Fibroblast of peridontal ligament (primary cell): ENCODE results near the gene GALNT9.
A peak's percentile ranks its signal among the peaks of the same experiment; 100 is the strongest.
"Not testable (repeated sequence)": the region's sequence is repeated elsewhere in the genome, so short reads cannot be mapped to it uniquely, and the experiment has no call there.

ENCODE experiments used
- DNase-seq: peaks from one replicate; pipeline ENCODE4 v3.0.0-alpha.2; 2010; ENCODE audit errors: extremely low read depth

Gene GALNT9

DNA sequence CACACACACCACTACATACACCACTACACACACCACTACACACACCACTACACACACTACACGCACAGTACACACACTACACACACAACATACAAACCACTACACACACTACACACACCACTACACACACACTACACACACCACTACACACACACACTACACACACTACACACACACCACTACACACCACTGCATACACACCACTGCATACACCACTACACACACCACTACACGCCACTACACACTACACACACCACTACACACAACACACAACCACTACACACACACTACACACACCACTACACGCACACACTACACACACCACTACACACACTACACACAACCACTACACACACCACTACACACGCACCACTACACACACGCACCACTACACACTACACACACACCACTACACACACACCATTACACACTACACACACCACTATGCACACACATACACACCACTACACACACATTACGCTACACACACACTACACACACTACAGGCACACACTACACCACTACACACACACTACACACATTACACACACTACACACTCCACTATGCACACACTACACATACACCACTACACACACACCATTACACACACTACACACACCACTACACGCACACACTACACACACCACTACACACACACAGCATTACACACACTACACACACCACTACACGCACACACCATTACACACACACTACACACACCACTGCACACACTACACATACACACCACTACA lies 172.6 kb downstream of the GALNT9 start:
- no peak for DNase-seq

DNA sequence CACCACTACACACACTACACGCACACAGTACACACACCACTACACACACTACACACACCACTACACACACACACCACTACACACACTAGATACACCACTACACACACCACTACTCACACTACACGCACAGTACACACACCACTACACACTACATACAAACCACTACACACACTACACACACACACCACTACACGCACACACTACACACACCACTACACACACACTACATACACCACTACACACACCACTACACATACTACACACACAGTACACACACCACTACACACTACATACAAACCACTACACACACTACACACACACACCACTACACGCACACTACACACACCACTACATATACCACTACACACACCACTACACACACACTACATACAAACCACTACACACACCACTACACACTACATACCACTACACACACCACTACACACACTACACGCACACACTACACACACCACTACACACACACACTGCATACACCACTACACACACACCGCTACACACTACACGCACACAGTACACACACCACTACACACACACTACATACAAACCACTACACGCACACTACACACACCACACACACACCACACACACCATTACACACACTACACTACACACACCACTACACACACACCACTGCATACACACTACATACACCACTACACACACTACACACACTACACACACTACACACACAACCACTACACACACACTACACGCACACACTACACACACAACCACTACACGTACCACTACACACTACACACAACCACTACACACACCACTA lies 173.4 kb downstream of the GALNT9 start:
- DNase-seq = no peak

DNA sequence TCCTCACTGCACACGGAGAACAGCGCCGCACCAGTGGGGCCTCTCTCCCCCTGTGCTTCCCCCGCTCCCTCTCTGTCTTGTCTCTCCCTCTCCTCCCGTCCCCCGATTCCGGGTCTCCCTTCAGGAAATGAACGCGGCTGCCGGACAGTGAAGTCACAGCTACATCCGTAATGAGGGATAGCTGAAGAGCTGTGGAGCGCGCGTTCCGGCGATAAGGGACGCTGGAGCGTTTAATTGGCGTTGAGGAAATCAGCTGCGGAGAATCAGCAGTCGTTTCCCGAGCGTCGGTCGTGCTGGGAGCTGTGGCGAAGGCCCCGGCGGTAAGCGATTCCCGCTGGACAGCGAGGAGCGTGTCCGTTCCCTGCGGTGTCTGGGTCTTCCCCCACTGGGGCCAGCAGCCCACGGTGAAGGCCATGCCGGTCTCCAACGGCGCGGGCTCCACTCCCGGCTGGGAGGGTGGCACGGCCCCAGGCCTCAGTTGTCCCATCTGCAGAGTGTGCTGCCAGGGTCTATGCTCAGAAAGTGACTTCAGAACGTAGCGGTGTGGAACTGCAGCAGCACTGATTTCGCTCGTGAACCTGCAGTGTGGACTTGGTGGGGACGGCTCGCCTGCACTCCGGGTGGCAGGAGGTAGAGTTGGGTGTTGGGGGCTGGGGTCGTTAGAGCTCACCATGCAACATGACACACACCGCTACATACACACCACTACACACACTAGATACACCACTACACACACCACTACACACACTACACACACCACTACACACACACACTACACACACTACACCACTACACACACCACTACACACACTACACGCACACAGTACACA lies 174.2 kb downstream of the GALNT9 start:
- DNase-seq = no peak

DNA sequence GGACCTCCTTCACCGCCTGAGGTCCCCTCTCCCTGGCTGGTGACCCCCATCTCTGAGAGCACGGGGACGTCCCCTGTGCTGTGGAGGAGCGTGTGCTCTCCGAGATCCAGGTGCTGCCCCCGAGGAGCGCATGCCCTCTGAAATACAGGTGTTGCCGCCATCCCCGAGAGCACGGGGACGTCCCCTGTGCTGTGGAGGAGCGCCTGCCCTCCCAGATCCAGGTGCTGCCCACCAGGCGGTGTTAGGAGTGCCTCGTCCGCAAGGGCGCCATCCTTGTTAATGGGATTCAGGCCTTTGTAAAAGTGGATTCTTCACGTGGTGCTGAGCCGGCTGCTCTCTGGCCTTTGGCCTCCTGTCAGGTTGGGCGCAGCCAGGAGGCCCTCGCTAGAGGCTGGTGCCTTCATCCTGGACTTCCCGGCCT lies 175.0 kb downstream of the GALNT9 start:
- DNase-seq = no peak

DNA sequence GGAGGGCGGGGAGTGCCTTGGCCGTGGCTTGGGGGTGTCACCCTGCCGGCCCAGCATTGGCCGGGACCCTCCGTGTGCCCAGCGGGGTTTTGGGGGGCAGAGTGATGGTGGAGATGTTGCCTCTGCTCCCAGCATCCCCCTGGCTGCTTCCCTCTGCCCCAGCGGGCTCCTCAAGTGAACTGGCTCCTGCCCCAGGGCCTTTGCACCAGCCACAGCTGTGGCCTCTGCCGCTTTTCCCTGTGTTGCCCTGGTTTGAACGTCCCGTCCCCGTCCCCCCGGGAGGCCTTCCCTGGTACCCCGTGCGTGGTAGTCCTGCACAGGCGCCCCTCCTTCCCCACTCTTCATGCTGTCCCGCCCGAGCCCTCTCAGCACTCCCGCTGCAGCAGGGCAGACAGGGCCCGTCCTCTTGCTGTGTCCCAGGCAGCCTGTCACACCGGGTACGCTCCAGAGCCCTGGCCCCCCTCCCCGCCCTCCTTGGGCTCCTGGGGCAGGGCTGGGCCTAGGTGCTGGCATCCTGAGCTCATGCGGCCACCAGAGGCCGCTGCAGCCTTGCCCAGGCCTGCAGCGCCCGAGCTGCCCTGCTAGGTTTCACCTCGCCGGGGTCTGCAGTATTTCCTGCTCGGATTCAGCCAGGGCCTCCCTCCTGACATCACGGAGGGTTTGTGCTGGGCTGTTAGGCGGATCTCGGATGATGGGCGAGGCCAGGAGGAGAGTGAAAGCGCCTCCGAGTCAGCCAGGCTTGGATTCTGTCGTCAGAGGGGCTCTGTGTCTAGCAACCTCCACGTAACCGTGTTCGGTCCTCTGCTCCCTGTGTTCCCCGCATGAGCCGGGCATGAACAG lies 175.7 kb downstream of the GALNT9 start:
- peak; percentile 58 for DNase-seq

DNA sequence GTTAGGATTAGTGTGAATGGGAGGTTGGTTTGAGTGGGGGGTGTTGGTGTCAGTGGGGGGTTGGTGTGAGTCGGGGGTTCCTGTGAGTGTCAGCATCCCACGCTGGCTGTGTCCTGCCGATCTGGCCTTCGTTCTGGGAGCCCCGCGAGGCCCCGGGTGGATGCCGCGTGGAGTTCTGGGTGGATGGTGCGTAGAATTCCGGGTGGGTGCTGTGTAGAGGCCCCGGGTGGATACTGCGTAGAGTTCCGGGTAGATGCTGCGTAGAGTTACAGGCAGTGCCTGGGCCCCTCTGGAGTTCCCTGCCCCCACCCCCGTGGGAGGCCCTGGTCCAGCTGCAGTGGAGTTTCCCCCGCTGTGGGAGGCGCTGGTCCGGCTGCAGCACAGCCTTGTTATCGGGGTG lies 176.4 kb downstream of the GALNT9 start:
- DNase-seq = no peak

DNA sequence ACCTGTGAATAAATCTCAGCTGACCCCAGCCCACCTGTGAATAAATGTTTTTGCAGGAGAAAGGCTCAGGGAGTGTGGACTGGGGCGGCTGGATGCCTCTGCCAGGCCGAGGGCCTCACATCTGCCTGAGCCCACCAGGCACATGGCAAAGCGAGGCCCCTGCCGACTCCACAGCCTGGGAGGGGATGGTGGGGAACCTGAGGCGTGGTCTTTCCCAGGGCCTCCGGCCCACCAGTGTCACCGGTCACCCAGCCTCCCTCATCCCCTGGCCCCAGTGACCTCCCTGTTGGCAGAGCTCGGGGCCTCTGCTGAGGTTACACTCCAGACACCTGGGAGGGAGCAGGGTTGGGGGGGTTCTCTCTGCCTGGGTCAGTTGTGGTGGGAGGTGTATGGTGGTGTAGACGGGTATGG lies 177.0 kb downstream of the GALNT9 start:
- no peak for DNase-seq

DNA sequence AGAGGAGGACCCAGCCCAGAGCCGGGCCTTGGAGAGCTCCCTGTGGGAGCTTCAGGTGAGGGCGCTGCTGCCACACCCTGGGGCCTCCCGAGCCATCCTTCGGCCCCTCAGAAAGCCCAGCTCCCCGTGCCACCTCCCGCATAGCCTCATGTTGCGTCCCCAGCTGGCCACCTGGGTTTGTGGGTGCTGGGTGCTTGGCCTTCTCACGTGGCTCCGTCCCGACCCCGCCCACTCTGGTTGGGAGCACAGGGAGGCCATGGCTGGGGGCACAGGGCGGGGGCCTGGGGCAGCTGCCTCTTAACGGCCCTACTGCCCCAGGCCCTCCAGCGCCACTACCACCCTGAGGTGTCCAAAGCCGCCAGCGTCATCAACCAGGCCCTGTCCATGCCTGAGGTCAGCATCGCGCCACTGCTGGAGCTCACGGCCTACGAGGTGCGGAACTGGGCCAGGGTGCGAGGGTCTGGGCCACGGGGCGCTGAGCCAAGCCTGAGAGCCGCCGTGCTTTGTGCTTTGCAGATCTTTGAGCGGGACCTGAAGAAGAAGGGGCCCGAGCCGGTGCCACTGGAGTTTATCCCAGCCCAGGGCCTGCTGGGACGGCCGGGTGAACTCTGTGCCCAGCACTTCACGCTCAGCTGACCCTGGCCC lies 177.5 kb downstream of the GALNT9 start:
- DNase-seq = no peak

DNA sequence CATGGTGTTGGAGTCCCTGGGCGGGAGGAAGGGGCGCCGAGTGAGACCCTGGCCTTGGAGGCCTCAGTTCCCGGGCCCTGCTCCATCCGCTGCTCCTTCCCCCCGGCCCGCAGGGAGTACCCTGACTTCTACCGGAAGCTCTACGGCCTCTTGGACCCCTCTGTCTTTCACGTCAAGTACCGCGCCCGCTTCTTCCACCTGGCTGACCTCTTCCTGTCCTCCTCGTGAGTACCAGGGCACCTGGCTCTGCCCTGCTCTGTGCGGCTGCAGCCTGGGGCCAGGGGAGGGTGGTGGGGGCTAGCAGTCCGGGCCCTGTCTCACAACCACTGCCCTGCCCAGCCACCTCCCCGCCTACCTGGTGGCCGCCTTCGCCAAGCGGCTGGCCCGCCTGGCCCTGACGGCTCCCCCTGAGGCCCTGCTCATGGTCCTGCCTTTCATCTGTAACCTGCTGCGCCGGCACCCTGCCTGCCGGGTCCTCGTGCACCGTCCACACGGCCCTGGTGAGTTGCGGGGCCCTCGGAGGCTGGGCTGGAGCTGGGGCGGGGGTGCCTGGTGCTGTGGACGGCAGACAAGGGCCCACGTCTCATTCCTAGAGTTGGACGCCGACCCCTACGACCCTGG lies 178.1 kb downstream of the GALNT9 start:
- DNase-seq = no peak

DNA sequence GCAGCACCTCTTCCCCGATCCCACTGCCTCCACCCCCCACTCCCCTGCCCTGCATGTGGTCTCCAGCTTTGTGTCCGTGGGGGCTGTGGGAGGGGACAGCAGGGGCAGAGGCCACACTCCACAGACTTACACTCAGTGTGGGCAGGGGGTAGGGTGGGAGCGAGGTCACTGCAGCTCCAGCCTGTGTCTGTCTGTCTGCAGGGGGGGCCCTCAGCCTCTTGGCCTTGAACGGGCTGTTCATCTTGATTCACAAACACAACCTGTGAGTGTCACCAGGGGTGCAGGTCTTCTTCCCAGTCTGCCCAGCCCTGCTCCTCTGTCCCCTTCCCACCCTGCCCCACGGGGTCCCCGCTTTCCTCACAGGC lies 178.6 kb downstream of the GALNT9 start:
- DNase-seq = no peak

DNA sequence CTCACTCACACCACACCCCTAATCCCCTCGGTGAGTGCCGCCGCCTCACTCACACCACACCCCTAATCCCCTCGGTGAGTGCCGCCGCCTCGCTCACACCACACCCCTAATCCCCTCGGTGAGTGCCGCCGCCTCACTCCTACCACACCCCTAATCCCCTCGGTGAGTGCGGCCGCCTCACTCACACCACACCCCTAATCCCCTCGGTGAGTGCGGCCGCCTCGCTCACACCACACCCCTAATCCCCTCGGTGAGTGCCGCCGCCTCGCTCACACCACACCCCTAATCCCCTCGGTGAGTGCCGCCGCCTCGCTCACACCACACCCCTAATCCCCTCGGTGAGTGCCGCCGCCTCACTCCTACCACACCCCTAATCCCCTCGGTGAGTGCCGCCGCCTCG lies 179.9 kb downstream of the GALNT9 start:
- DNase-seq = not testable (repeated sequence)

DNA sequence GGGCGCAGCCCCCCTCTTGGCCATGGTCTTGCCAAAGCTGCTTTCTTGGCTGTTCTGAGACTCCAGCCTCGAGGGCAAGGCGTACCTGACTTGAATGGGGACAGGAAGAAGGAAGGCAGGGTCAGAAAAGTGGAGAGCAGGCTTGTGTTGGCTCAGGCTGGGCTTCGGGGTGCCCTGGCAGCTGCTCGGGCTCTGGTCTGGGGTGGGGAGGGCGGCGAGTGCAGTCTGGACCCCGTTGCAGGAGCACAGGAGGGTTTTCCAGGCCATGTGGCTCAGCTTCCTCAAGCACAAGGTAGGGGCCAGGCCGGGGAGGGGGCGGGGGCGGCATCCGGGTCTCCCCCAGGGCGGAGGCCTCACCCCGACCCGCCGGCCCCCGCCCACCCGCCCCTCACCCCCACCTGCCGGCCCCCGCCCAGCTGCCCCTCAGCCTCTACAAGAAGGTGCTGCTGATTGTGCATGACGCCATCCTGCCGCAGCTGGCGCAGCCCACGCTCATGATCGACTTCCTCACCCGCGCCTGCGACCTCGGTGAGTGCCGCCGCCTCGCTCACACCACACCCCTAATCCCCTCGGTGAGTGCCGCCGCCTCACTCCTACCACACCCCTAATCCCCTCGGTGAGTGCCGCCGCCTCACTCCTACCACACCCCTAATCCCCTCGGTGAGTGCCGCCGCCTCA lies 180.9 kb downstream of the GALNT9 start:
- no peak for DNase-seq

DNA sequence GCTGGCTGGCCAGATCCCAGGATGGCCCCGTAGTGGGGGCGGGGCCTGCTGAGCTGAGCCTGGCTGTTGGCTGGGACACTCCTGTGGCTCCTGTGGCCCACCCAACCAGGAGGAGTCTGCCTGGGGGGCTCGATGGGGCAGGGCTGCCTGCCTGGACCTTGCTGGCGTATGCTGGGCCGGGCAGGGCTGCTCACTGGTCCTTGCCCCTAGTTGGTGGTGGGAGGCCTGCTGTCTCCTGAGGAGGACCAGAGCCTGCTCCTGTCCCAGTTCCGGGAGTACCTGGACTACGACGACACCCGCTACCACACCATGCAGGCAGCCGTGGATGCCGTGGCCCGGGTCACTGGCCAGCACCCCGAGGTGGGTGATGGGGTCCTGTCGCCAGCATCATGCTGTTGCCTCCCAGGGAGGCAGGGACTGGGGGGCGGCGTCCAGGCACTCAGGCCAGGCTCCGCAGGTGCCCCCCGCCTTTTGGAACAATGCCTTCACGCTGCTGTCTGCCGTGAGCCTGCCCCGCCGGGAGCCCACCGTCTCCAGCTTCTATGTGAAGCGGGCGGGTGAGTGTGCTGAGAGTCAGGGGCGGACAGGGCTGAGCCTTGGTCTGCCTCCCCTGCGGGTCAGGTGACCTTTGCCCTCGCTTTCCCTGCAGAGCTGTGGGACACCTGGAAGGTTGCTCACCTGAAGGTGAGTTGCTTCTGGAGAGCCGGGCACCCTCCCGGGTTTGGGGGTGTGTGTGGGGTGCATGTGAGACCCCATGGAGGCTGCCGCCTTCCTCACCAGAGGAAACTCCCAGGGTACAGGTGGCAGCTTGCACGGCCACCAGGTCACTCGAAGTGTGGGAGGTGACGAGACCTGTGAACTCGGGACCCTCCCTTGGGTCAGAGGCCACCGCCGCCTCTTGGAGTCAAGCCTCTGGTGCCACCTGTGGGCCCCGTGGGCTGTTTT lies 181.7 kb downstream of the GALNT9 start:
- DNase-seq = no peak

DNA sequence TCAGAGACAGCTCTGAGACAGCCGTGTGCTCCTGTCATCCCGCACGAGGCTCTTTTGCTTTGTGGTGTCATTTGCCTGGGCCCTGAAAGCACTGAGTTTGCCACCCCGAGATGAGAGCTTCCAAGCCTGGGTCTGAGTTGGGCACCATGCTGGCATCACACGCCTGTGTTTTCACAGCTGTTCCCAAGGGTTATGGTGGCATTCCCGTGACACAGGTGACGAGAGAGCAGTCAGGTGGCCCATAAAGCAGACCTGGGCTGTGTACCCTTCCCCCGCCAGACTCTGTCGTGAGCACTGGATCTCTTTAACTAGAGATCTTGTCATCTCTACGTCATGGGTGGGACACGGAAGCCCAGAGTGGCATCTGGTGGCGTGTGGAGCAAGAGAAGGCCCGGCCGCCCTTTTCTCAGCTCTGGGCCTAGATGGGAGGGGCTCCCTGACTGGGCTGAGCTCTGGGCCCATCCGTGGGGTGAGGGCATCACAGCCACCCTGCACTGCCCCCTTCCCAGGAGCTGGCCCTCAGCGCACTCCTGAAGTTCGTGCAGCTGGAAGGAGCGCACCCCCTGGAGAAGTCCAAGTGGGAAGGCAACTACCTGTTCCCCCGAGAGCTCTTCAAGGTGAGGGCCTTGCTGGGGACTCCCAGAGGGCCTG lies 182.5 kb downstream of the GALNT9 start:
- DNase-seq = no peak
